ENCODE data around the gene ZNF292.

ZNF292 gene

GRCh38 chr6:87214831-87215230, 59.5 kb downstream of the ZNF292 start:
- no peak overlapping the region for H3K4me3 ChIP-seq (ENCODE audit: low read depth, low read length)
- no peak for TF ChIP-seq MAX (IDR thresholded peaks at IDR 0.05; ENCODE audit: low read depth, low read length)
- no peak for TF ChIP-seq POLR2A (IDR thresholded peaks at IDR 0.05; ENCODE audit: extremely low read depth, insufficient read length)
- no peak for TF ChIP-seq MYC (IDR thresholded peaks at IDR 0.05; ENCODE audit: low read depth, low read length)
- TF ChIP-seq CTCF (IDR thresholded peaks at IDR 0.05; ENCODE audit: low read depth, low read length), result no peak

GRCh38 chr6:87220997-87221396, 65.6 kb downstream of the ZNF292 start:
- TF ChIP-seq MYC (IDR thresholded peaks at IDR 0.05; ENCODE audit: low read depth, low read length) (no peak), POLR2A (IDR thresholded peaks at IDR 0.05; ENCODE audit: extremely low read depth, insufficient read length) (no peak), MAX (IDR thresholded peaks at IDR 0.05; ENCODE audit: low read depth, low read length) (no peak), CTCF (IDR thresholded peaks at IDR 0.05; ENCODE audit: low read depth, low read length) (no peak)
- no peak for DNase-seq (ENCODE audit: low read depth)
- H3K4me3 ChIP-seq (ENCODE audit: low read depth, low read length), result no peak overlapping the region

More at GRCh38 chr6:87214831-87215230, 59.5 kb downstream of the ZNF292 start:
- DNase-seq (ENCODE audit: low read depth), result no peak

- no peak for DNase-seq (ENCODE audit: low read depth)
- TF ChIP-seq MYC (IDR thresholded peaks at IDR 0.05; ENCODE audit: low read depth, low read length), result no peak
- TF ChIP-seq POLR2A (IDR thresholded peaks at IDR 0.05; ENCODE audit: extremely low read depth, insufficient read length), result no peak
- no peak for TF ChIP-seq MAX (IDR thresholded peaks at IDR 0.05; ENCODE audit: low read depth, low read length)
- no peak for TF ChIP-seq CTCF (IDR thresholded peaks at IDR 0.05; ENCODE audit: low read depth, low read length)
- no peak overlapping the region for H3K4me3 ChIP-seq (ENCODE audit: low read depth, low read length)
Observed at GRCh38 chr6:87222676-87223075, 67.3 kb downstream of the ZNF292 start.

- TF ChIP-seq POLR2A (IDR thresholded peaks at IDR 0.05; ENCODE audit: extremely low read depth, insufficient read length), result no peak
- no peak for TF ChIP-seq CTCF (IDR thresholded peaks at IDR 0.05; ENCODE audit: low read depth, low read length)
- TF ChIP-seq MAX (IDR thresholded peaks at IDR 0.05; ENCODE audit: low read depth, low read length), result no peak
- TF ChIP-seq MYC (IDR thresholded peaks at IDR 0.05; ENCODE audit: low read depth, low read length), result no peak
- no peak overlapping the region for H3K4me3 ChIP-seq (ENCODE audit: low read depth, low read length)
- no peak for DNase-seq (ENCODE audit: low read depth)
Observed at GRCh38 chr6:87224971-87225370, 69.6 kb downstream of the ZNF292 start.

- no peak overlapping the region for H3K4me3 ChIP-seq (ENCODE audit: low read depth, low read length)
- no peak for TF ChIP-seq POLR2A (IDR thresholded peaks at IDR 0.05; ENCODE audit: extremely low read depth, insufficient read length)
- no peak for TF ChIP-seq CTCF (IDR thresholded peaks at IDR 0.05; ENCODE audit: low read depth, low read length)
- TF ChIP-seq MAX (IDR thresholded peaks at IDR 0.05; ENCODE audit: low read depth, low read length), result no peak
- TF ChIP-seq MYC (IDR thresholded peaks at IDR 0.05; ENCODE audit: low read depth, low read length), result no peak
- no peak for DNase-seq (ENCODE audit: low read depth)
Observed at GRCh38 chr6:87225511-87225910, 70.1 kb downstream of the ZNF292 start.

GRCh38 chr6:87225937-87226336, 70.6 kb downstream of the ZNF292 start:
- no peak overlapping the region for H3K4me3 ChIP-seq (ENCODE audit: low read depth, low read length)
- no peak for DNase-seq (ENCODE audit: low read depth)
- TF ChIP-seq POLR2A (IDR thresholded peaks at IDR 0.05; ENCODE audit: extremely low read depth, insufficient read length) (no peak), MYC (IDR thresholded peaks at IDR 0.05; ENCODE audit: low read depth, low read length) (no peak), MAX (IDR thresholded peaks at IDR 0.05; ENCODE audit: low read depth, low read length) (no peak), CTCF (IDR thresholded peaks at IDR 0.05; ENCODE audit: low read depth, low read length) (no peak)

Data from NB4 (cell line).